Activated CD4-positive, alpha-beta T cell treated with anti-CD3 and anti-CD28 coated beads, Interleukin-2, amount 50 U/mL, for 48 hours (primary cell): ENCODE data around the gene LHCGR.

Experiments used
- DNase-seq, 2 experiments: peaks; one replicate each; pipeline ENCODE4 v3.0.0-alpha.2; 2020

LHCGR gene

GRCh38 chr2:48755473-48755872, at the start of gene LHCGR:
Gene LHCGR, minus strand, starts transcription at chr2:48755724. Its CDS starts 53 bp downstream, at chr2:48755671.
- DNase-seq, result no peak

GRCh38 chr2:48799601-48800000, 44.1 kb upstream of the LHCGR start:
- no peak for DNase-seq

- DNase-seq, result no peak
These were observed 39.5 kb upstream of the LHCGR start for GRCh38 chr2:48795065-48795464.

GRCh38 chr2:48793671-48794070, 38.1 kb upstream of the LHCGR start:
- DNase-seq, result no peak

- no peak for DNase-seq
These were observed 36.5 kb upstream of the LHCGR start for GRCh38 chr2:48792030-48792429.

GRCh38 chr2:48790407-48791170, 35.1 kb upstream of the LHCGR start:
- DNase-seq, result no peak

GRCh38 chr2:48787580-48787979, 32.1 kb upstream of the LHCGR start:
- DNase-seq, result no peak

GRCh38 chr2:48781366-48781765, 25.8 kb upstream of the LHCGR start:
- DNase-seq, result no peak

- DNase-seq, result no peak
These were observed 23.6 kb upstream of the LHCGR start for GRCh38 chr2:48779019-48779716.

GRCh38 chr2:48774251-48774650, 18.7 kb upstream of the LHCGR start:
- DNase-seq, result no peak

GRCh38 chr2:48771241-48772014, 15.9 kb upstream of the LHCGR start:
- DNase-seq, result no peak

- DNase-seq, result no peak
These were observed 14.7 kb upstream of the LHCGR start for GRCh38 chr2:48770181-48770580.

- DNase-seq, result no peak
These were observed 13.1 kb upstream of the LHCGR start for GRCh38 chr2:48768669-48769068.

GRCh38 chr2:48767330-48767729, 11.8 kb upstream of the LHCGR start:
- DNase-seq, result no peak

- DNase-seq, result no peak
These were observed 5.3 kb upstream of the LHCGR start for GRCh38 chr2:48760826-48761225.

- DNase-seq, result no peak
These were observed 4.2 kb upstream of the LHCGR start for GRCh38 chr2:48759682-48760081.

- no peak for DNase-seq
These were observed 765 bp upstream of the LHCGR start for GRCh38 chr2:48756289-48756688.

GRCh38 chr2:48754874-48755273, 650 bp downstream of the LHCGR start:
- DNase-seq, result no peak

GRCh38 chr2:48753228-48753627, 2.3 kb downstream of the LHCGR start:
- DNase-seq, result no peak

GRCh38 chr2:48750128-48750739, 5.3 kb downstream of the LHCGR start:
- DNase-seq, result no peak

GRCh38 chr2:48749291-48750127, 6.0 kb downstream of the LHCGR start:
- no peak for DNase-seq

- no peak for DNase-seq
These were observed 8.2 kb downstream of the LHCGR start for GRCh38 chr2:48747319-48747718.
